GM06990 (cell line): ENCODE results near the gene AFDN.

Experiments used
- DNase-seq: peaks from one replicate; pipeline ENCODE4 v3.0.0-alpha.2; 2011; ENCODE audit not compliant: insufficient read length; ENCODE audit errors: extremely low read depth
- H3K27me3 ChIP-seq: replicated peaks from 2 replicates; pipeline ENCODE4 v1.6.0; 2011; ENCODE audit warnings: low read length; ENCODE audit not compliant: control insufficient read depth, insufficient read depth
- H3K36me3 ChIP-seq: 2 replicates; pipeline ENCODE4 v1.5.1; 2011; ENCODE audit warnings: low read length; ENCODE audit not compliant: control insufficient read depth, insufficient read depth
- H3K4me3 ChIP-seq: replicated peaks from 2 replicates; pipeline ENCODE4 v1.5.1; 2011; ENCODE audit warnings: low read depth, mild to moderate bottlenecking, control low read depth, low read length
- TF ChIP-seq, protein P1 (sequence below): IDR thresholded peaks from 2 replicates; pipeline ENCODE4 v1.5.1; 2011; ENCODE audit warnings: low read length, control low read depth, mild to moderate bottlenecking, inconsistent platforms; ENCODE audit not compliant: insufficient read depth, poor library complexity, severe bottlenecking

Gene AFDN

DNA sequence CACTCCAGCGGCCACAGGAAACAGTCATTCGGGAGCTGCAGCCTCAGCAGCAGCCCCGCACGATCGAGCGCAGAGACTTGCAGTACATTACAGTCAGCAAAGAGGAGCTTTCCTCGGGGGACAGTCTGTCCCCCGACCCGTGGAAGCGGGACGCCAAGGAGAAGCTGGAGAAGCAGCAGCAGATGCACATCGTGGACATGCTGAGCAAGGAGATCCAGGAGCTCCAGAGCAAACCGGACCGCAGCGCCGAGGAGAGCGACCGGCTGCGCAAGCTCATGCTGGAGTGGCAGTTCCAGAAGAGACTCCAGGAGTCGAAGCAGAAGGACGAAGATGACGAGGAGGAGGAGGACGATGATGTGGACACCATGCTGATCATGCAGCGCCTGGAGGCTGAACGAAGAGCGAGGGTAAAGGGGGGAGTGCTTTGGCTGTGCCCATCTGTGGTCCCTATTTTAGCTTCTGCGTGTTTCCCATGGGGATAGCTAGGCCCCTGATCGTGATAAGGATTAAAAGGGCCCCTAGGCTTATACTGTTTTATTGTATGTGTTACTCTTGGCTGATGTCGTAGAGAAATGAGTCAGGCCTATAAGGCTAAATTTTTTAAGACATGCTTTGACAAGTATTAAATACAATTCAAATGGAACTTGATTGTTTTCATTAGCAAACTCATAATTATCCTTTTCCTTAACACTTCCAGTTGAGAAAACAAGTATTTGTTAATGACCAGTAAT is 125.2 kb downstream of the AFDN start:
- H3K4me3 ChIP-seq, result no peak overlapping the region
- H3K27me3 ChIP-seq, result no peaks in the 10 kb centered on the region
- no peak for DNase-seq
- peaks cover 7% of the 10 kb centered on the region for H3K36me3 ChIP-seq
- TF ChIP-seq, protein P1, sequence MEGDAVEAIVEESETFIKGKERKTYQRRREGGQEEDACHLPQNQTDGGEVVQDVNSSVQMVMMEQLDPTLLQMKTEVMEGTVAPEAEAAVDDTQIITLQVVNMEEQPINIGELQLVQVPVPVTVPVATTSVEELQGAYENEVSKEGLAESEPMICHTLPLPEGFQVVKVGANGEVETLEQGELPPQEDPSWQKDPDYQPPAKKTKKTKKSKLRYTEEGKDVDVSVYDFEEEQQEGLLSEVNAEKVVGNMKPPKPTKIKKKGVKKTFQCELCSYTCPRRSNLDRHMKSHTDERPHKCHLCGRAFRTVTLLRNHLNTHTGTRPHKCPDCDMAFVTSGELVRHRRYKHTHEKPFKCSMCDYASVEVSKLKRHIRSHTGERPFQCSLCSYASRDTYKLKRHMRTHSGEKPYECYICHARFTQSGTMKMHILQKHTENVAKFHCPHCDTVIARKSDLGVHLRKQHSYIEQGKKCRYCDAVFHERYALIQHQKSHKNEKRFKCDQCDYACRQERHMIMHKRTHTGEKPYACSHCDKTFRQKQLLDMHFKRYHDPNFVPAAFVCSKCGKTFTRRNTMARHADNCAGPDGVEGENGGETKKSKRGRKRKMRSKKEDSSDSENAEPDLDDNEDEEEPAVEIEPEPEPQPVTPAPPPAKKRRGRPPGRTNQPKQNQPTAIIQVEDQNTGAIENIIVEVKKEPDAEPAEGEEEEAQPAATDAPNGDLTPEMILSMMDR, result no peak

DNA sequence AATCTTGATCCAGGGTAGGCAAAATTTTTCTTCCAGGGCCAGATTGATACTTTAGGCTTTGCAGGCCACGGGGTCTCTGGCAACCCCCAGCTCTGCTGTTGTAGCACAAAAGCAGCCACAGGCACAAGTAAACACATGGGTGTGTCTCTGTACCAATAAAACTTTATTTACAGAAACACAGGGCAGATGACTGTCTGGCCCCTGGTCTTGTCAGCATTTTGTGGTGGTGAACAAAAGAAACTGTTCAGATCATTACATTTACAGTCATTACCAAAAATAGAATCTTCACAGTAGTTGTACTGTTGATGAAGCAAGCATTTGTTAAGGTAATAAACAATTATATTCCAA is 125.8 kb downstream of the AFDN start:
- Histone ChIP-seq H3K36me3 (peaks cover 7% of the 10 kb centered on the region), H3K27me3 (no peaks in the 10 kb centered on the region), H3K4me3 (no peak overlapping the region)
- TF ChIP-seq, protein P1, result no peak
- DNase-seq, result no peak

DNA sequence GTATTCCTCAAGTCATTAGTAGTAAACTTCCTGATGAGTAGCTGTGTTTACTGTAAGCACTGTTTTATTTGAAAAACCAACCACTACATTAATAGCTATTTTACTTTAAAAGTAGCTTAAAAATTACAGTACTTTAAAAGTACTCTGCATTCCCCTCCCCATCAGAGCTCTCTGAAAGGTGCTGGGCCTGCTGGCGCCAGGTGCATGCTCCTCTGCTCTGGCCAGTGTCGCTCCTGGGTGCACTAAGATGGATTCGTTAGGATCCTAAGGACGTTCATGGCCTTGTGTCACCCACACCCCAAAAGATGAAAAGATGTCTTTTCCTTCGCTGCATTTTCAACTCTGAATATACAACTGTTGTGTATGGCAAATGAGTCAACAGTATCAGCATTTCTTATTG is 126.8 kb downstream of the AFDN start:
- TF ChIP-seq, protein P1, result no peak
- H3K27me3 ChIP-seq, result no peaks in the 10 kb centered on the region
- no peak for DNase-seq
- no peak overlapping the region for H3K4me3 ChIP-seq
- H3K36me3 ChIP-seq, result peaks cover 7% of the 10 kb centered on the region

DNA sequence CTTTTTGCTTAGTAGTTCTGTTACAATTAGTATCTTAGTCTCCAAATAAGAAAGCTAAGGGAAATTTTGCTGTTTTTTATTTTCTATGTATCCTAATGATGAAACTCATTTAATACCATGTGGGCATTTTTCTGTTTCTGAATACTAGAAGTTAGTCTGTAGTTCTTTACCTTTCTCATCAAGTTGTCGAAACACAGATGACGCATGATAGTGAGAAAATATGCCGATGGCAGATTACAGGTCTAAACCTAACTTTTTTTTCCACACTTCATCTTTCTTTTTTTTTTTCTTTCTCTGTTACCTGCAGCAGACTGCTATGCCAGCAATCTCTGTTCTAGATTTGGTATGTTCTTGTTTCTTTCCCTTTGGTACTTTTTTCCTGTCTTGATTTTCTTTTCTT is 127.4 kb downstream of the AFDN start:
- Histone ChIP-seq H3K27me3 (no peaks in the 10 kb centered on the region), H3K36me3 (peaks cover 7% of the 10 kb centered on the region), H3K4me3 (no peak overlapping the region)
- DNase-seq, result no peak
- TF ChIP-seq, protein P1, result no peak

DNA sequence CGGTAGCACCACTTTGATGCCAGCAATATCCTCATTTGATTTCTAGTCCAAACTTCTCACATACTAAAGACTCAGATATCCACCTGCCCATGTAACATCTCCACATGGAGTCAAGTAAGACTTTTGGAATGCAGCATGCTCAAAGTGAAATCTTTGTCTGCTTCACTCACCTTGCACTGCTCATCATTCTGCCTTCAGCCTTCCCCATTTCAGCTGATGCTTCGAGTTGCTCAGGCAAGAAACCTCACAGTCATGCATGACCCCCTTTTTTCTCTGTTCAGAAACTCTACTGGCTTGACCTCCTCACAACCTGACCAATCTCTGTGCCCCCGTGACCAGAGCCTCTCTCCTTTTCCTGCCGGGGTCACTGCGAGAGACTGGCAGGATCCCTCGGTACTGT is 129.8 kb downstream of the AFDN start:
- H3K4me3 ChIP-seq, result no peak overlapping the region
- H3K27me3 ChIP-seq, result no peaks in the 10 kb centered on the region
- TF ChIP-seq, protein P1, result no peak
- no peak for DNase-seq
- H3K36me3 ChIP-seq, result peaks cover 4% of the 10 kb centered on the region

DNA sequence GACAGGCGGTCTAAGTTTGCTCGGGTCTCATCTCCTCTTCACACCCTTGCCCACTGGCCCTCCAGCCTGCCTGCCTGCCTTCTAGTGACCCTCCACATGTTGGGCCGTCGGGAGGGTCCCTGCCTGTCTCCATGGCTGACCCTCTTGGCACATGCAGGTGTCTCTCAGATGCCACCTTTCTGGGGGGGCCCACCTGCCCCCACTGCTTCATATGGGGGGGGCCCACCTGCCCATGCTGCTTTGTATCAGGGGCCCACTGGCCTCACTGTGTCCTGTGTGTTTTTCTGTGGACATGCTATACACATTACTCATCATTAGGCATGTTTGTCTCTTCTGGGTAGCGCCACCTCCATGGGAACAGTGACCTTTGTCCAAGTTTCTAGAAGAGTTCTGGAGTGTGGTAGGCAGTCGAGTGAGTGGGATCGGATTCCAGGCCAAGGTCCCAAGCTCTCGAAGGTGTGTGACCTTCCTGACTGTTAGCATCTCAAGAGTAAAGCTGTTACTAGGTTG is 130.3 kb downstream of the AFDN start:
- TF ChIP-seq, protein P1, result no peak
- Histone ChIP-seq H3K4me3 (no peak overlapping the region), H3K27me3 (no peaks in the 10 kb centered on the region), H3K36me3 (no peaks in the 10 kb centered on the region; the same call in none of the 2 replicates)
- DNase-seq, result no peak
